SK-N-SH treated with all-trans-retinoic acid at 6 μM for 48 hours (cell line): ENCODE results near the gene TP53BP2.

Source experiments
- ATAC-seq: fragments of 200-7000 bp; cut with Tn5 transposase; 3 replicates; pipeline ENCODE4 v1.9.1; 2020; ENCODE audit warnings: mild to moderate bottlenecking, moderate library complexity
- ARNTL ChIP-seq: fragments of 450-650 bp; formaldehyde crosslinking; IDR thresholded peaks from 2 replicates; pipeline ENCODE4 v1.5.0; 2020; ENCODE audit warnings: low read depth, mild to moderate bottlenecking, moderate library complexity, borderline replicate concordance
- BACH2 ChIP-seq: fragments of 250-450 bp; sonication (Bioruptor Pico); IDR thresholded peaks from 2 replicates; pipeline ENCODE4 v1.9.0; 2021; ENCODE audit warnings: mild to moderate bottlenecking, borderline replicate concordance
- CSDC2 ChIP-seq: fragments of 250-450 bp; sonication (Bioruptor Pico); IDR thresholded peaks from 2 replicates; pipeline ENCODE4 v1.5.0; 2020; ENCODE audit warnings: mild to moderate bottlenecking, moderate library complexity
- ESRRG ChIP-seq: fragments of 250-450 bp; sonication (Bioruptor Pico); IDR thresholded peaks from 2 replicates; pipeline ENCODE4 v1.6.1; 2021; ENCODE audit warnings: mild to moderate bottlenecking
- GLIS3 ChIP-seq: fragments of 250-450 bp; sonication (Bioruptor Pico); IDR thresholded peaks from 2 replicates; pipeline ENCODE4 v1.5.0; 2020; ENCODE audit warnings: mild to moderate bottlenecking, moderate library complexity
- ISL1 ChIP-seq: fragments of 250-450 bp; sonication (Bioruptor Pico); IDR thresholded peaks from 2 replicates; pipeline ENCODE4 v2.1.2; 2022; ENCODE audit warnings: mild to moderate bottlenecking, moderate library complexity
- OSR1 ChIP-seq: fragments of 250-450 bp; sonication (Bioruptor Pico); IDR thresholded peaks from 2 replicates; pipeline ENCODE4 v1.8.0; 2022; ENCODE audit warnings: moderate library complexity, mild to moderate bottlenecking, inconsistent platforms
- PPARA ChIP-seq: fragments of 250-450 bp; sonication (Bioruptor Pico); IDR thresholded peaks from 2 replicates; pipeline ENCODE4 v1.5.0; 2020; ENCODE audit warnings: mild to moderate bottlenecking, borderline replicate concordance
- RARB ChIP-seq: fragments of 250-450 bp; sonication (Bioruptor Pico); IDR thresholded peaks from 2 replicates; pipeline ENCODE4 v1.8.0; 2021; ENCODE audit warnings: mild to moderate bottlenecking, moderate library complexity
- SNAI2 ChIP-seq: fragments of 250-450 bp; sonication (Bioruptor Pico); IDR thresholded peaks from 2 replicates; pipeline ENCODE4 v1.5.0; 2020; ENCODE audit warnings: mild to moderate bottlenecking, moderate library complexity
- TCF4 ChIP-seq: fragments of 250-450 bp; sonication (Bioruptor Pico); IDR thresholded peaks from 2 replicates; pipeline ENCODE4 v1.8.0; 2021; ENCODE audit warnings: mild to moderate bottlenecking, moderate library complexity, borderline replicate concordance
- TOX ChIP-seq: fragments of 250-450 bp; sonication (Bioruptor Pico); IDR thresholded peaks from 2 replicates; pipeline ENCODE4 v1.8.0; 2021; ENCODE audit warnings: mild to moderate bottlenecking, moderate library complexity, borderline replicate concordance
- ZC3H10 ChIP-seq: fragments of 250-450 bp; sonication (Bioruptor Pico); IDR thresholded peaks from 2 replicates; pipeline ENCODE4 v1.5.1; 2021; ENCODE audit warnings: mild to moderate bottlenecking, moderate library complexity
- ZFP3 ChIP-seq: fragments of 250-450 bp; sonication (Bioruptor Pico); IDR thresholded peaks from 2 replicates; pipeline ENCODE4 v1.5.0; 2020; ENCODE audit warnings: mild to moderate bottlenecking, moderate library complexity
- ZFP30 ChIP-seq: fragments of 450-650 bp; formaldehyde crosslinking; IDR thresholded peaks from 2 replicates; pipeline ENCODE4 v1.5.0; 2022; ENCODE audit warnings: mild to moderate bottlenecking, moderate library complexity
- ZNF565 ChIP-seq: fragments of 450-650 bp; formaldehyde crosslinking; conservative IDR thresholded peaks from 2 replicates; pipeline ENCODE4 v1.5.0; 2020; ENCODE audit warnings: low read depth, mild to moderate bottlenecking, moderate library complexity
- ZNF70 ChIP-seq: fragments of 450-650 bp; formaldehyde crosslinking; IDR thresholded peaks from 2 replicates; pipeline ENCODE4 v1.5.0; 2020; ENCODE audit warnings: mild to moderate bottlenecking, moderate library complexity
- ZNF8 ChIP-seq: fragments of 450-650 bp; formaldehyde crosslinking; IDR thresholded peaks from 2 replicates; pipeline ENCODE4 v1.5.0; 2020; ENCODE audit warnings: mild to moderate bottlenecking, moderate library complexity
- TF ChIP-seq, protein P1 (sequence below): fragments of 250-450 bp; sonication (Bioruptor Pico); IDR thresholded peaks from 2 replicates; pipeline ENCODE4 v1.8.0; 2020; ENCODE audit warnings: mild to moderate bottlenecking, moderate library complexity, borderline replicate concordance
- TF ChIP-seq, protein P2 (sequence below): fragments of 250-450 bp; sonication (Bioruptor Pico); IDR thresholded peaks from 2 replicates; pipeline ENCODE4 v1.5.0; 2020; ENCODE audit warnings: mild to moderate bottlenecking, moderate library complexity
- TF ChIP-seq, protein P3 (sequence below): fragments of 250-450 bp; sonication (Bioruptor Pico); IDR thresholded peaks from 2 replicates; pipeline ENCODE4 v1.8.0; 2021; ENCODE audit warnings: low read depth, mild to moderate bottlenecking, moderate library complexity, borderline replicate concordance
- TF ChIP-seq, protein P4 (sequence below): fragments of 250-450 bp; sonication (Bioruptor Pico); IDR thresholded peaks from 2 replicates; pipeline ENCODE4 v1.5.1; 2021; ENCODE audit warnings: mild to moderate bottlenecking, moderate library complexity
- TF ChIP-seq, protein P5 (sequence below): fragments of 250-450 bp; sonication (Bioruptor Pico); IDR thresholded peaks from 2 replicates; pipeline ENCODE4 v1.5.1; 2020; ENCODE audit warnings: low read depth, mild to moderate bottlenecking, moderate library complexity

The TP53BP2 gene

DNA sequence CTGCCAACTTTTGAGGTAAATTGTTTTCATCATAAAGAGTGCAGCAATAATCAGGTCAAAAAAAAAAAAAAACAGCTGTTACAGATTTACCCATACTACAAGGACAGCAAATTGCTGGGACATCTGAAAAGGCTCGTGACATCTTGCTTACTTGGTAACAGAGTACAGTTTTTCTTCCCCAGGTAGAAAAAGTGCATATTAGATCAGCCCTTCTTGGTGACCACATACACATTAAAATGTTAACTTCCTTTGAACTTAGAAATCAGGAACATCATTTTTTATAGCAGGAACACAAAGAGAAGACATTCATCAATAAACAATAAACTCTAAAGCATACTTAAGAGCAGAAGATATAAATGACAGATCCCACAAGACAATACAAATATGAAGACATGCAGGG, 16.1 kb downstream of the TP53BP2 start:
- TF ChIP-seq ISL1 (CRISPR knock-in tag) (no peak), ZNF565 (no peak), SNAI2 (no peak), ARNTL (no peak), ZNF70 (CRISPR knock-in tag) (no peak), ZFP3 (CRISPR knock-in tag) (no peak), OSR1 (CRISPR knock-in tag) (no peak), CSDC2 (CRISPR knock-in tag) (no peak), RARB (CRISPR knock-in tag) (no peak)
- TF ChIP-seq, protein P1, sequence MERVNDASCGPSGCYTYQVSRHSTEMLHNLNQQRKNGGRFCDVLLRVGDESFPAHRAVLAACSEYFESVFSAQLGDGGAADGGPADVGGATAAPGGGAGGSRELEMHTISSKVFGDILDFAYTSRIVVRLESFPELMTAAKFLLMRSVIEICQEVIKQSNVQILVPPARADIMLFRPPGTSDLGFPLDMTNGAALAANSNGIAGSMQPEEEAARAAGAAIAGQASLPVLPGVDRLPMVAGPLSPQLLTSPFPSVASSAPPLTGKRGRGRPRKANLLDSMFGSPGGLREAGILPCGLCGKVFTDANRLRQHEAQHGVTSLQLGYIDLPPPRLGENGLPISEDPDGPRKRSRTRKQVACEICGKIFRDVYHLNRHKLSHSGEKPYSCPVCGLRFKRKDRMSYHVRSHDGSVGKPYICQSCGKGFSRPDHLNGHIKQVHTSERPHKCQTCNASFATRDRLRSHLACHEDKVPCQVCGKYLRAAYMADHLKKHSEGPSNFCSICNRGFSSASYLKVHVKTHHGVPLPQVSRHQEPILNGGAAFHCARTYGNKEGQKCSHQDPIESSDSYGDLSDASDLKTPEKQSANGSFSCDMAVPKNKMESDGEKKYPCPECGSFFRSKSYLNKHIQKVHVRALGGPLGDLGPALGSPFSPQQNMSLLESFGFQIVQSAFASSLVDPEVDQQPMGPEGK (CRISPR knock-in tag), result no peak
- TF ChIP-seq, protein P2, sequence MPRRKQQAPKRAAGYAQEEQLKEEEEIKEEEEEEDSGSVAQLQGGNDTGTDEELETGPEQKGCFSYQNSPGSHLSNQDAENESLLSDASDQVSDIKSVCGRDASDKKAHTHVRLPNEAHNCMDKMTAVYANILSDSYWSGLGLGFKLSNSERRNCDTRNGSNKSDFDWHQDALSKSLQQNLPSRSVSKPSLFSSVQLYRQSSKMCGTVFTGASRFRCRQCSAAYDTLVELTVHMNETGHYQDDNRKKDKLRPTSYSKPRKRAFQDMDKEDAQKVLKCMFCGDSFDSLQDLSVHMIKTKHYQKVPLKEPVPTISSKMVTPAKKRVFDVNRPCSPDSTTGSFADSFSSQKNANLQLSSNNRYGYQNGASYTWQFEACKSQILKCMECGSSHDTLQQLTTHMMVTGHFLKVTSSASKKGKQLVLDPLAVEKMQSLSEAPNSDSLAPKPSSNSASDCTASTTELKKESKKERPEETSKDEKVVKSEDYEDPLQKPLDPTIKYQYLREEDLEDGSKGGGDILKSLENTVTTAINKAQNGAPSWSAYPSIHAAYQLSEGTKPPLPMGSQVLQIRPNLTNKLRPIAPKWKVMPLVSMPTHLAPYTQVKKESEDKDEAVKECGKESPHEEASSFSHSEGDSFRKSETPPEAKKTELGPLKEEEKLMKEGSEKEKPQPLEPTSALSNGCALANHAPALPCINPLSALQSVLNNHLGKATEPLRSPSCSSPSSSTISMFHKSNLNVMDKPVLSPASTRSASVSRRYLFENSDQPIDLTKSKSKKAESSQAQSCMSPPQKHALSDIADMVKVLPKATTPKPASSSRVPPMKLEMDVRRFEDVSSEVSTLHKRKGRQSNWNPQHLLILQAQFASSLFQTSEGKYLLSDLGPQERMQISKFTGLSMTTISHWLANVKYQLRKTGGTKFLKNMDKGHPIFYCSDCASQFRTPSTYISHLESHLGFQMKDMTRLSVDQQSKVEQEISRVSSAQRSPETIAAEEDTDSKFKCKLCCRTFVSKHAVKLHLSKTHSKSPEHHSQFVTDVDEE (CRISPR knock-in tag), result no peak
- TF ChIP-seq, protein P3, sequence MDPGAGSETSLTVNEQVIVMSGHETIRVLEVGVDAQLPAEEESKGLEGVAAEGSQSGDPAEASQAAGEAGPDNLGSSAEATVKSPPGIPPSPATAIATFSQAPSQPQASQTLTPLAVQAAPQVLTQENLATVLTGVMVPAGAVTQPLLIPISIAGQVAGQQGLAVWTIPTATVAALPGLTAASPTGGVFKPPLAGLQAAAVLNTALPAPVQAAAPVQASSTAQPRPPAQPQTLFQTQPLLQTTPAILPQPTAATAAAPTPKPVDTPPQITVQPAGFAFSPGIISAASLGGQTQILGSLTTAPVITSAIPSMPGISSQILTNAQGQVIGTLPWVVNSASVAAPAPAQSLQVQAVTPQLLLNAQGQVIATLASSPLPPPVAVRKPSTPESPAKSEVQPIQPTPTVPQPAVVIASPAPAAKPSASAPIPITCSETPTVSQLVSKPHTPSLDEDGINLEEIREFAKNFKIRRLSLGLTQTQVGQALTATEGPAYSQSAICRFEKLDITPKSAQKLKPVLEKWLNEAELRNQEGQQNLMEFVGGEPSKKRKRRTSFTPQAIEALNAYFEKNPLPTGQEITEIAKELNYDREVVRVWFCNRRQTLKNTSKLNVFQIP (CRISPR knock-in tag), result no peak
- TF ChIP-seq, protein P4, sequence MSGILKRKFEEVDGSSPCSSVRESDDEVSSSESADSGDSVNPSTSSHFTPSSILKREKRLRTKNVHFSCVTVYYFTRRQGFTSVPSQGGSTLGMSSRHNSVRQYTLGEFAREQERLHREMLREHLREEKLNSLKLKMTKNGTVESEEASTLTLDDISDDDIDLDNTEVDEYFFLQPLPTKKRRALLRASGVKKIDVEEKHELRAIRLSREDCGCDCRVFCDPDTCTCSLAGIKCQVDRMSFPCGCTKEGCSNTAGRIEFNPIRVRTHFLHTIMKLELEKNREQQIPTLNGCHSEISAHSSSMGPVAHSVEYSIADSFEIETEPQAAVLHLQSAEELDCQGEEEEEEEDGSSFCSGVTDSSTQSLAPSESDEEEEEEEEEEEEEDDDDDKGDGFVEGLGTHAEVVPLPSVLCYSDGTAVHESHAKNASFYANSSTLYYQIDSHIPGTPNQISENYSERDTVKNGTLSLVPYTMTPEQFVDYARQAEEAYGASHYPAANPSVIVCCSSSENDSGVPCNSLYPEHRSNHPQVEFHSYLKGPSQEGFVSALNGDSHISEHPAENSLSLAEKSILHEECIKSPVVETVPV, result no peak
- TF ChIP-seq, all 23 proteins: peak for 0
- ATAC-seq, result no peak

DNA sequence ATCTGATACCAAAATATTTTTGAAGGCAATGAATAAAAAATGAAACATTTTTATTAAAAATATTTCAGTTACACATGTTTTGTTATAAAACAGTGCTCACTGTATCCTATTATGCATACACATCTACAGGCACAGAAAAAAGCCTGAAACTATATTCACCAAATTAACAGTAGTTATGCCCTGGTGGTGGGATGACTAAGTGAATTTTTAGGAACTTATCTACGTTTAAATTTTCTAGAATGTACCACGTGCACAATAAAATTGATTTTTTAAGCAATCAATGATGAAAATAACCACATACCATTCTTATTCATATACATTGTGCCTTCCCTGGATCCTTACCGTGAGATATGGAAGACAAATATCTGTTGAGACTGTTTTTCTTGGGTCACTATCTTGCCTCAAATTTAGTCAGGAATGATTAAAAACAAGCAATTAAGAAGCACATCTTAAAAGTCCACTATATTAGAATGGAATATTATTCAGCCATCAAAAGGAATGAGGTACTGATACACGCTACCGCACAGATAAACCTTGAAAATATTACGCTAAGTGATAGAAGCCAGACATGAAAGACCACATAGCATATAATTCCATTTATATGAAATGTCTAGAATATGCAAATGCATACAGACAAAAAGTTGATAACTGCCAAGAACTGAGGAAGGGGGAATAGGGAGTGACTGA, 17.4 kb downstream of the TP53BP2 start:
- TF ChIP-seq PPARA (CRISPR knock-in tag), result no peak
- no peak for TF ChIP-seq ISL1 (CRISPR knock-in tag)
- TF ChIP-seq ZNF8 (CRISPR knock-in tag), result no peak
- no peak for TF ChIP-seq RARB (CRISPR knock-in tag)
- TF ChIP-seq BACH2 (CRISPR knock-in tag), result no peak
- no peak for TF ChIP-seq ZNF70 (CRISPR knock-in tag)
- TF ChIP-seq OSR1 (CRISPR knock-in tag), result no peak
- TF ChIP-seq ZFP3 (CRISPR knock-in tag), result no peak
- TF ChIP-seq, protein P1 (CRISPR knock-in tag), result no peak
- no peak for ATAC-seq

DNA sequence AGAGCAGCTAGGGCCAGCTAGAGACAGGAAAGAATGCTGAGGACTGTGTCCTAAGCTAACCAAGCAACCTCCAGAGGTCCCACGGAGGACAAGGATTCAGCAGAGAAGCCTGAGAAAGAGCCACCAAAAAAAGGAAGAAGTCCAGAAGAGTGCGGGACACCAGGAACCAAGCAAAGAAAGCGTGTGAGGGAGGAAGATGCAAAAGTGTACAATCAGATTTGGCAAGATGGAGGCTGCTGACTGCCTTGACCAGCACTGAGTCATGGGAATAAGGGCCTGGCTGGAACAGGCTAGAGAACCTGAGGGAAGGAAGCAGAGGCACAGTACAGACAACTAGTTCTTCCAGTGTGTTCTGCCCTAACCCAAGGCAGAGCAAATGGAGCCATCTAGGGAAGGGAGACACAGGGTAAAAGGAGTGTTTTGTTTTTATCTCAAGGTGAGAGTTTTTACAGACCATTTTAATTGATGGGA, 18.5 kb downstream of the TP53BP2 start:
- TF ChIP-seq ZNF70 (CRISPR knock-in tag), result no peak
- TF ChIP-seq ARNTL, result no peak
- no peak for TF ChIP-seq GLIS3 (CRISPR knock-in tag)
- TF ChIP-seq ZNF8 (CRISPR knock-in tag), result no peak
- no peak for TF ChIP-seq RARB (CRISPR knock-in tag)
- no peak for TF ChIP-seq ZFP3 (CRISPR knock-in tag)
- no peak for TF ChIP-seq SNAI2
- no peak for TF ChIP-seq CSDC2 (CRISPR knock-in tag)
- no peak for TF ChIP-seq TOX (CRISPR knock-in tag)
- TF ChIP-seq ZNF565, result no peak
- TF ChIP-seq, protein P3 (CRISPR knock-in tag), result no peak
- no peak for TF ChIP-seq ISL1 (CRISPR knock-in tag)
- TF ChIP-seq PPARA (CRISPR knock-in tag), result no peak
- TF ChIP-seq ESRRG (CRISPR knock-in tag), result no peak
- TF ChIP-seq, protein P5, sequence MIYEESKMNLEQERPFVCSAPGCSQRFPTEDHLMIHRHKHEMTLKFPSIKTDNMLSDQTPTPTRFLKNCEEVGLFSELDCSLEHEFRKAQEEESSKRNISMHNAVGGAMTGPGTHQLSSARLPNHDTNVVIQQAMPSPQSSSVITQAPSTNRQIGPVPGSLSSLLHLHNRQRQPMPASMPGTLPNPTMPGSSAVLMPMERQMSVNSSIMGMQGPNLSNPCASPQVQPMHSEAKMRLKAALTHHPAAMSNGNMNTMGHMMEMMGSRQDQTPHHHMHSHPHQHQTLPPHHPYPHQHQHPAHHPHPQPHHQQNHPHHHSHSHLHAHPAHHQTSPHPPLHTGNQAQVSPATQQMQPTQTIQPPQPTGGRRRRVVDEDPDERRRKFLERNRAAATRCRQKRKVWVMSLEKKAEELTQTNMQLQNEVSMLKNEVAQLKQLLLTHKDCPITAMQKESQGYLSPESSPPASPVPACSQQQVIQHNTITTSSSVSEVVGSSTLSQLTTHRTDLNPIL (CRISPR knock-in tag), result no peak
- TF ChIP-seq ZC3H10 (CRISPR knock-in tag), result no peak
- no peak for TF ChIP-seq ZFP30 (CRISPR knock-in tag)
- TF ChIP-seq OSR1 (CRISPR knock-in tag), result no peak
- TF ChIP-seq TCF4 (CRISPR knock-in tag), result no peak
- peak; percentile 42 for ATAC-seq
